HG02943 (cell line): ENCODE measurements around the gene FNDC10.
"Not testable (repeated sequence)": the region's sequence is repeated elsewhere in the genome, so short reads cannot be mapped to it uniquely, and the experiment has no call there.

Source experiments
- ATAC-seq: cut with Tn5 transposase; IDR thresholded peaks from one replicate; pipeline ENCODE4 v1.9.1; 2021; ENCODE audit warnings: mild to moderate bottlenecking, low read depth, moderate library complexity; ENCODE audit not compliant: unreplicated experiment

FNDC10 gene

DNA sequence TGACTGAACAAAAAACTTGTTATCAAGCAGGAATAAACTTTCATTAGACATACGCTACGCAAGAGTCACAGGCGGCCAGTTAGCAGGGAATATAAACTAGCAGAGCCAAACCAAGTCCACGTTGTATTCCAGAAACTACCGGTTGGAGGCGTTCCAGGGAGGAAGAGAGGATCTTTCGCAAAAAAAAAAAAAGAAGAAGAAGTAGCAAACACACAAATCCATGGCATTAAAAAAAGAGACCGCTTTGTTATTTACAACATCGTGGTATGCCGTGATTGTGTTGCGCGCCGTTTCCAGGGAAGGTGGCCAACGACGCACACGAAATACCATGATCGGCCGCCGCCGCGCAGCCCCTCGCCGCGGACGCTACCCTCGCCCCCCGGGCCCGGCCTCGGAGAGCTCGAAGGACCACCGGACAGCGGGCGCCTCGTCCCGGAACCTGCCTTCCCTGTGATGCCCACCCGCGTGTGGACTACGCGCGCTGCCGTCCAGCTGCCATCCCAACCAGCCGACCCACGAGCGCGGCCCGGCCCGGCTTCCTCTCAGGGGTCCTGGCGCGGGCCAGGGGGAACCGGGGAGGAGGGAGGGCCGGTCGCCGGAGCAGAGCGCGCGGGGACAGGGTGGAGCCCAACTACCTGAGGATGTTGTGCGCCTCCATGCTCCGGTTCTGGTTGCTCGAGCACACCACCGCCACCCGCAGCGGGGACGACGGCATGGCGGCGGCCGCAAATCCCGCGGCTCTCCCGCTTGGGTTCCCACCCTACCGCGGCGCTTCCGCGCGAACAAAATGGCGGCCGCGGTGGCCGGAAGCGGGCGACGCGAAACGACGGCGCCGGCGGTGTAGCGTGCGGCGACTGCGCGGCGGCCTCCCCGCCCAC lies 25.9 kb downstream of the FNDC10 start:
- peak; percentile 46 for ATAC-seq

- ATAC-seq, result no peak
Observed at GRCh38 chr1:1569341-1569740, 30.6 kb downstream of the FNDC10 start.

- no peak for ATAC-seq
Observed at GRCh38 chr1:1567891-1568291, 32.0 kb downstream of the FNDC10 start.

DNA sequence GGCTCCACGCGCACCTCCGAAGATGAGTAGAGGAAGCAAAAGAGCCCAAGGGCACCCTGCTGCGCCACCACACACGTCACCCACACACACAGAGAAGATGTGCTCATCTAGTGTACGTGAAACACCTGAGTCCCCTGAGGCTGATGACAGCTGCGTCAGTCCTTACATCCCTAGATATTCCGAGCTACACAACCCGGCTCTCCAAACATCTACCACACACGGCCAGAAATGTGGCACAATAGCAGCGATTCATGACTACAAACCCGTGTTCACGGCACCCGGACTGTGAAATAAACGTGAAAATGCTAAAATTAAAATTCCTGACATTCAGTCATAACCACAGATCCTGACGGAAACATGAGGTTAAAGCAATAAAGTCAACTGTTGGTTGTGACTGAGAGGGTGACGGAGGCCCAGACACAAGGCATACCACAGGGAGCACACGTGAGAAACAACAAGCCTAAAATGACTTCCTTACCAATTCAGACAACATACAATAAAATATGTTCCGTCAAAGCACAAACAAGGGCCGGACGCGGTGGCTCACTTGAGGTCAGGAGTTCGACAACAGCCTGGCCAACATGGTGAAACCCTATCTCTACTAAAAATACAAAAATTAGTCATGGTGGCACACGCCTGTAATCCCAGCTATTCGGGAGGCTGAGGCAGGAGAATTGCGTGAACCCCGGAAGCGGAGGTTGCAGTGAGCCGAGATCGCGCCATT lies 32.6 kb downstream of the FNDC10 start:
- no peak for ATAC-seq

GRCh38 chr1:1565340-1565739 lies 34.6 kb downstream of the FNDC10 start:
- no peak for ATAC-seq

GRCh38 chr1:1564268-1564667 lies 35.7 kb downstream of the FNDC10 start:
- ATAC-seq, result no peak

DNA sequence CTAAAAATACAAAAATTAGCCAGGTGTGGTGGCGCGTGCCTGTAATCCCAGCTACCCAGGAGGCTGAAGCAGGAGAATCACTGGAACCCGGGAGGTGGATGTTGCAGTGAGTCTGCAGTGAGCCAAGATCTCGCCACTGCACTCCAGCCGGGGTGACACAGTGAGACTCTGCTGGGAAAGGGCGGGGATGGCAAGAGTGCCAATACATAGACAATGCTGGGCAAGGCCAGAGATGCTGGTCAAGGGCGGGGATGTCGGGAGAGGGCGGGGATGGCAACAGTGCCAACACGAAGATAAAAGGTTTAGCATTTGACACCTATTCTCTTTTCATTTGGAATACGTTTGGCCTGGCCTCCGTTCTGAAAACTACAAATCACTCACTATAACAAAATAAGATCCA lies 36.2 kb downstream of the FNDC10 start:
- no peak for ATAC-seq

GRCh38 chr1:1562556-1563195 lies 37.3 kb downstream of the FNDC10 start:
- ATAC-seq, result no peak

DNA sequence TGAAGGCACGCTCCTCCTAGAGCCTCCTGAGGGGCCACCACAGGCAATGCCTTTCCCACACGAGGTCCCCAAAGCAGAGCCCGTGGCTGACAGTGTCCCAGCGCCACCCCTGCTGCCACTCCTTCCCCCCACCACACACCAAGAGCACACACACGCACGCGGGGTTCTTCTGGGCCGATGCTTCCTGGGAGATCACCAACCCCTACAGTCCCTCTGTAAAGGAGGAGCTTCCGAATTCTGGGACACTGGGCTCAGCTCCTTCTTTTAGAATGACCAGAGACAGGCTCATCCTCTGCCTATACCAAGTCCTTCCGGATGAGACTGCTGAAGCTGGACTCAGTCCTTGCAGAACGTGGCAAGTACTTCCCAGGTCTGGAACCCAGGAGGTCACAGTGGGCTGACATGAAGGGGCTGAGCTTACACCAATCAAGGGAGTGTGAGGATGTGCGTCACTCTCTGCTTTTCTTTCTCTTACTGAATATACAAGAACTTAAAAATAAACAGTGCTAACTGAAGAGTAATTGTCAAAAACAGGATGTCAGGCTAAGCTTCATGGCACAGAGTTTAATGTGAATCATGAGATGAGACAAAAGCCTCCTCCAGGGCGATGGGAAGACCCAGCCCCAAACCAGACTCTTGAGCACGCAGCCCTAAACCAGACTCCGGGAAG lies 38.0 kb downstream of the FNDC10 start:
- no peak for ATAC-seq

- ATAC-seq, result no peak
Observed at GRCh38 chr1:1560178-1560577, 39.8 kb downstream of the FNDC10 start.

DNA sequence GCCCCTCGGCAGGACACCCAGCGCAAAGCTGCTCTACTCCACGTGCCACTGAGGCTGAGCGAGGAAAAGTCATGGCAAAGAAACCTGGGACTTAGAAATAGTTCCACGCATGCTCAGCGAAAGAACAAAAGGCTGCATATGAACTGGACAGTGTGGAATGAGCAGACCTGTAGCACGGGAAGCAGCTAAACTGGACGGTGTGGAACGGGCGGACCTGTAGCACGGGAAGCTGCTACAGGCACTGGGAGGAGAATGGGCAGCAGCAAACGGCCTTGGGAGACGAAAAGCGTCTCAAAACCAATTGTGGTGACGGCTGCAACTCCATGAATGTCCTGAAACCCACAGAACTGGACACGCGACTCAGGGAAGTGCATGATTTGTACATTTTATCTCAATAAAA lies 40.9 kb downstream of the FNDC10 start:
- ATAC-seq, result no peak

- no peak for ATAC-seq
Observed at GRCh38 chr1:1558591-1558990, 41.3 kb downstream of the FNDC10 start.

DNA sequence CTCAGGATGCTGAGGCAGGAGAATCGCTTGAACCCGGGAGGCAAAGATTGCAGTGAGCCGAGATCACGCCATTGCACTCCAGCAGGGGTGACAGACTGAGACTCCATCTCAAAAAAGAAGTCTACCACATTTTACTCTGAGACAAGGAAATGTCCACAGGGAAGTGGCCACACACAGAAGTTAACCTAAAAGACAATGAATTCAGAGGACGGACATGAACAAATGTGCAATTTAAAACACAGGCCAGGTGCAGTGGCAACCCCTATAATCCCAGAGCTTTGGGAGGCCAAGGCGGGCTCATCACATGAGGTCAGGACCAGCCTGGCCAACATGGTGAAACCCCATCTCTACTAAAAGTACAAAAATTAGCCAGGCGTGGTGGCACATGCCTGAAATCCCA lies 42.2 kb downstream of the FNDC10 start:
- not testable (repeated sequence) for ATAC-seq

DNA sequence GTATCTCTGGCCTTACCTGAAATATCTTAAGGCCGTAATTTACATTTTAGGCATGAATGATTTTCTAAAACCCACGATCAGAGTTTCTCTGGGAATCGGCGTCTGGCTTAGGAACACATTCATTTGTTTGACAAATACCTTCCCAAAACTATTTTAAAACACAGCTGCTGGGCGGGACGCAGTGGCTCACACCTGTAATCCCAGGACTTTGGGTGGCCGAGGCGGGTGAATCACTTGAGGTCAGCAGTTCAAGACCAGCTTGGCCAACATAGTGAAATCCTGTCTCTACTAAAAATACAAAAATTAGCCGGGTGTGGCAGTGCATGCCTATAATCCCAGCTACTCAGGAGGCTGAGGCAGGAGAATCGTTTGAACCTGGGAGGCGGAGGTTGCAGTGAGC lies 43.0 kb downstream of the FNDC10 start:
- not testable (repeated sequence) for ATAC-seq

DNA sequence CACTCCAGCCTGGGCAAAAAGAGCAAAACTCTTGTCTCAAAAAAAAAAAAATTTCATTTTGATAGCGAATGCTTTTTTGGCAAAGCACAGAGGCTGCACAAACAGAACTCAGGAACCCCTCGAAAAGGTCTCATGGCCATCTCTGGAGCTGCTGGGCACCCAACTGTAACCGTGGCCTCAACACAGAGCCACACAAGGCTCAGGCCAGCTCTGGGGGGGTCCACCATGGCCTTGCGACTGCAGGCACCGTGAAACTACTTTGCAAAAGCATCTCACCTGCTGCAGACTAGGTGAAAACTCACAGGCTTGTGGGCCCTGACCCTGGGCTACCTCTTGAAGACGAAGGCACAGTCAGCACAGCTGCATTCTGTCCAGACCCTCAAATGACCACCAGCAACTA lies 43.4 kb downstream of the FNDC10 start:
- ATAC-seq, result no peak

GRCh38 chr1:1554926-1555915 lies 44.7 kb downstream of the FNDC10 start:
- no peak for ATAC-seq

- ATAC-seq, result no peak
Observed at GRCh38 chr1:1554550-1554925, 45.4 kb downstream of the FNDC10 start.

GRCh38 chr1:1553821-1554494 lies 46.0 kb downstream of the FNDC10 start:
- ATAC-seq, result no peak

DNA sequence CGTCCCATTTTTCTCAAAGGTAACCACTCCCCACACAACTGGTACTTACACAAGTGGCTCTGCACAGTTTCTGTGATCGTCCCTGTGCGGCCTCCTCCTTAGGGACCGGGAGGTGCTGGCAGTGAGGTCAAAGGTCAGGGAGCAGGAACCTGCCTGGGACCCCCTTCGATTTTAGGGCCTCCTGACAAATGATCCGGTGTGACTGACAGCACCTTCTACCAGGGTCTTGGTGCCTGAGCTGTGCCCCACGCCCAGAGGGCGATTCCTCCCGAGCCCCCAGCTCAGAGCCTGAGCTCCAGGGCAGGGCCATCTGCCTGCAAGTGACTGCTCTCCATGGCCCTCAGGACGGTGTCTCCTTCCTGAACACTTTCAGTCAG lies 47.7 kb downstream of the FNDC10 start:
- ATAC-seq, result no peak
